ENCODE results near the gene ATP11B.

ATP11B gene

GRCh38 chr3:182782149-182782548, 11.2 kb upstream of the ATP11B start:
- no peak overlapping the region for H3K27ac ChIP-seq (ENCODE audit: low read depth in 2 of 2, low read length in 2 of 2)
- no peaks in the 10 kb centered on the region for H3K4me1 ChIP-seq (ENCODE audit: control insufficient read depth in 2 of 2, insufficient read depth in 2 of 2, low read length in 2 of 2)
- no peaks in the 10 kb centered on the region for H3K9me3 ChIP-seq (ENCODE audit: control insufficient read depth in 2 of 2, low read length in 2 of 2)
- no peaks in the 10 kb centered on the region for H3K36me3 ChIP-seq (ENCODE audit: control insufficient read depth in 2 of 2, insufficient read depth in 2 of 2, low read length in 2 of 2)
- no peak overlapping the region for H3K4me3 ChIP-seq (ENCODE audit: low read length in 2 of 2)
- H3K9ac ChIP-seq (ENCODE audit: low read depth in 1 of 2, low read length in 2 of 2): no peak overlapping the region
- H3K27me3 ChIP-seq (ENCODE audit: control insufficient read depth in 2 of 2, insufficient read depth in 2 of 2, low read length in 2 of 2): no peaks in the 10 kb centered on the region

DNA sequence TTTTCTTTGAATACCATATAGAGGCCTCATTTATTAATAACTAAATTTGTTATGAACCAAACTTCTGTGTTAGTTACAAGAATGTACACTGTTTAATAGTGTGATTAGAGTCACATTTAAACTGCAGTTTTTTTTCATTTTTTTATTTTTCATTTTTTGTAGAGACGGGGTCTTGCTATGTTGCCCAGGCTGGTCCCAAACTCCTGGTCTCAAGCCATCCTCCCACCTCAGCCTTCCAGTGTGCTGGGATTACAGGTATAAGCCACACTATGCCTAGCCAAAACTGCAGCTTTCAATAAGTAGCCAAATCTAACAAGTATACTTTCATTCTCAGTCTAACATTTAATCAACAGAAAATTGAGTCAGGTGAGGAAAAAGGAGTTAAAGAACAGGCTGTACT, 10.2 kb upstream of the ATP11B start:
- Histone ChIP-seq H3K4me1 (ENCODE audit: control insufficient read depth in 2 of 2, insufficient read depth in 2 of 2, low read length in 2 of 2) (no peaks in the 10 kb centered on the region), H3K27ac (ENCODE audit: low read depth in 2 of 2, low read length in 2 of 2) (no peak overlapping the region), H3K36me3 (ENCODE audit: control insufficient read depth in 2 of 2, insufficient read depth in 2 of 2, low read length in 2 of 2) (no peaks in the 10 kb centered on the region), H3K4me3 (ENCODE audit: low read length in 2 of 2) (no peak overlapping the region), H3K9me3 (ENCODE audit: control insufficient read depth in 2 of 2, low read length in 2 of 2) (no peaks in the 10 kb centered on the region), H3K27me3 (ENCODE audit: control insufficient read depth in 2 of 2, insufficient read depth in 2 of 2, low read length in 2 of 2) (no peaks in the 10 kb centered on the region), H3K9ac (ENCODE audit: low read depth in 1 of 2, low read length in 2 of 2) (no peak overlapping the region)

DNA sequence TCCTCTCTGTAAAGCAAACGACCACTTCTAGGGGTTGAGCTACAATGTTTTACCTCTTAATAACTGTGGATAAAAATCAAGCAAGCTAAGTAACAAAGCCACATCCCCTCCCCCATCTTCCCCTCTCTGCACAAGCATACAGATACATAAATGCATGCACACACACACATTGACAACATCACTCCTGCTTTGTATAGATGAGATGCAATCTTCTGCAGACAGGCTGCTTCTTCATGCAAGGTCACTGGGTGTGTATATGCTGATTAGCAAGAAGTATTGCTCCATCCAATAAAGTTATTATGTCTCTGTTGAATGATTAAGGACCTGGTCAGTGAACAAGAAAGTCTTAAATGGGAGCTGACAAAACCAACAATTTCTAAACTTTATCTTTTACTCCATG, 8.8 kb upstream of the ATP11B start:
- no peaks in the 10 kb centered on the region for H3K36me3 ChIP-seq (ENCODE audit: control insufficient read depth in 2 of 2, insufficient read depth in 2 of 2, low read length in 2 of 2)
- H3K4me1 ChIP-seq (ENCODE audit: control insufficient read depth in 2 of 2, insufficient read depth in 2 of 2, low read length in 2 of 2): no peaks in the 10 kb centered on the region
- no peaks in the 10 kb centered on the region for H3K27me3 ChIP-seq (ENCODE audit: control insufficient read depth in 2 of 2, insufficient read depth in 2 of 2, low read length in 2 of 2)
- no peak overlapping the region for H3K9ac ChIP-seq (ENCODE audit: low read depth in 1 of 2, low read length in 2 of 2)
- no peaks in the 10 kb centered on the region for H3K9me3 ChIP-seq (ENCODE audit: control insufficient read depth in 2 of 2, low read length in 2 of 2)
- H3K4me3 ChIP-seq (ENCODE audit: low read length in 2 of 2): no peak overlapping the region
- no peak overlapping the region for H3K27ac ChIP-seq (ENCODE audit: low read depth in 2 of 2, low read length in 2 of 2)

DNA sequence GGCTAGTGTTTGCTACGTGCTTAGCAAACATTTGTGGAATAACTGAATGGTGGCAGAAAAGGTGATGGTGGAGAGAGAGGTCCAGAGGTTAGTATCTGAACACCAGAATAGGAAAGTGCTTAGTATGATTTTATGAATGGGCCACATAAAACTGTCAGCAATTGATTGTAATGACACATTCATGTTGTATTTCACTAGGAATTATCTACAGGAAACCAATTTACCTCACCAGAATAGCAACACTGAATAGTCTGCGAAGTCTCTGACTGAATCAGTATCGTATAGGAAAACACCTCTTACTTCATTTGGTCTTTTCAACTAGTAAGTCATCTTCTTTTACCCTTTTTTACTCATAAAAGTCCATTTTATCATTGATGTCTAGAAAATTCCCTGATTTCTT, 8.2 kb upstream of the ATP11B start:
- no peaks in the 10 kb centered on the region for H3K27me3 ChIP-seq (ENCODE audit: control insufficient read depth in 2 of 2, insufficient read depth in 2 of 2, low read length in 2 of 2)
- no peaks in the 10 kb centered on the region for H3K4me1 ChIP-seq (ENCODE audit: control insufficient read depth in 2 of 2, insufficient read depth in 2 of 2, low read length in 2 of 2)
- H3K9me3 ChIP-seq (ENCODE audit: control insufficient read depth in 2 of 2, low read length in 2 of 2): no peaks in the 10 kb centered on the region
- H3K4me3 ChIP-seq (ENCODE audit: low read length in 2 of 2): no peak overlapping the region
- H3K36me3 ChIP-seq (ENCODE audit: control insufficient read depth in 2 of 2, insufficient read depth in 2 of 2, low read length in 2 of 2): no peaks in the 10 kb centered on the region
- H3K27ac ChIP-seq (ENCODE audit: low read depth in 2 of 2, low read length in 2 of 2): no peak overlapping the region
- H3K9ac ChIP-seq (ENCODE audit: low read depth in 1 of 2, low read length in 2 of 2): no peak overlapping the region

- Histone ChIP-seq H3K27me3 (ENCODE audit: control insufficient read depth in 2 of 2, insufficient read depth in 2 of 2, low read length in 2 of 2) (no peaks in the 10 kb centered on the region), H3K9me3 (ENCODE audit: control insufficient read depth in 2 of 2, low read length in 2 of 2) (no peaks in the 10 kb centered on the region), H3K4me1 (ENCODE audit: control insufficient read depth in 2 of 2, insufficient read depth in 2 of 2, low read length in 2 of 2) (no peaks in the 10 kb centered on the region), H3K4me3 (ENCODE audit: low read length in 2 of 2) (no peak overlapping the region), H3K36me3 (ENCODE audit: control insufficient read depth in 2 of 2, insufficient read depth in 2 of 2, low read length in 2 of 2) (no peaks in the 10 kb centered on the region), H3K9ac (ENCODE audit: low read depth in 1 of 2, low read length in 2 of 2) (no peak overlapping the region), H3K27ac (ENCODE audit: low read depth in 2 of 2, low read length in 2 of 2) (no peak overlapping the region)
Measured at GRCh38 chr3:182785756-182786155, 7.5 kb upstream of the ATP11B start.

DNA sequence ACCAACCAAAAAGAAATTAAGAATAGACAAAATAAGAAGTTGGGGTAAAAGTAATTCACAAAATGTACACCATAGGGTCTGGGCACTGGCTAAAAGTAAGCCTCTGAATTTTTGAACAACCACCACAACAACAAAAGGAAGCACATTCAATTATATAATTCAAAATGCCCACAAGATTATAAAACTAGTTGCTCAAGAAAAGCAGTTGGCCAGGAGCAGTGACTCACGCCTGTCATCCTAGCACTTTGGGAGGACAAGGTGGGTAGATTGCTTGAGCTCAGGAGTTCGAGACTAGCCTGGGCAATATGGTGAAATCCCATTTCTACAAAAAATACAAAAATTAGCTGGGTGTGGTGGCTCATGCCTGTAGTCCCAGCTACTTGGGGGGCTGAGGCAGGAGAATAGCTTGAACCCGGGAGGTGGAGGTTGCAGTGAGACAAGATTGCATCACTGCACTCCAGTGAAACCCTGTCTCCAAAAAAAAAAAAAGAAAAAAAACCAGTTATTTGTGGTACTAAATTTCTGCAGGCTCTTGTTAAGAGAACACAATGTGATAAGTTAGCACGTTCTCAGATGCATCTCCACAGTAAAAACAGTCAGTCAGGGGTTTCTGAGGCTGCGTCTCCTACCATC, 6.6 kb upstream of the ATP11B start:
- Histone ChIP-seq H3K4me3 (ENCODE audit: low read length in 2 of 2) (no peak overlapping the region), H3K9me3 (ENCODE audit: control insufficient read depth in 2 of 2, low read length in 2 of 2) (no peaks in the 10 kb centered on the region), H3K27ac (ENCODE audit: low read depth in 2 of 2, low read length in 2 of 2) (no peak overlapping the region), H3K4me1 (ENCODE audit: control insufficient read depth in 2 of 2, insufficient read depth in 2 of 2, low read length in 2 of 2) (no peaks in the 10 kb centered on the region), H3K36me3 (ENCODE audit: control insufficient read depth in 2 of 2, insufficient read depth in 2 of 2, low read length in 2 of 2) (no peaks in the 10 kb centered on the region), H3K27me3 (ENCODE audit: control insufficient read depth in 2 of 2, insufficient read depth in 2 of 2, low read length in 2 of 2) (no peaks in the 10 kb centered on the region), H3K9ac (ENCODE audit: low read depth in 1 of 2, low read length in 2 of 2) (no peak overlapping the region)

GRCh38 chr3:182787302-182788036, 5.8 kb upstream of the ATP11B start:
- Histone ChIP-seq H3K36me3 (ENCODE audit: control insufficient read depth in 2 of 2, insufficient read depth in 2 of 2, low read length in 2 of 2) (no peaks in the 10 kb centered on the region), H3K9ac (ENCODE audit: low read depth in 1 of 2, low read length in 2 of 2) (no peak overlapping the region), H3K9me3 (ENCODE audit: control insufficient read depth in 2 of 2, low read length in 2 of 2) (no peaks in the 10 kb centered on the region), H3K27me3 (ENCODE audit: control insufficient read depth in 2 of 2, insufficient read depth in 2 of 2, low read length in 2 of 2) (no peaks in the 10 kb centered on the region), H3K4me3 (ENCODE audit: low read length in 2 of 2) (no peak overlapping the region), H3K27ac (ENCODE audit: low read depth in 2 of 2, low read length in 2 of 2) (no peak overlapping the region), H3K4me1 (ENCODE audit: control insufficient read depth in 2 of 2, insufficient read depth in 2 of 2, low read length in 2 of 2) (peaks cover 0 to 1% of the 10 kb centered on the region in 2 donors)

GRCh38 chr3:182789371-182789770, 3.9 kb upstream of the ATP11B start:
- Histone ChIP-seq H3K4me1 (ENCODE audit: control insufficient read depth in 2 of 2, insufficient read depth in 2 of 2, low read length in 2 of 2) (peaks cover 3 to 4% of the 10 kb centered on the region in 2 donors), H3K9ac (ENCODE audit: low read depth in 1 of 2, low read length in 2 of 2) (no peak overlapping the region), H3K27ac (ENCODE audit: low read depth in 2 of 2, low read length in 2 of 2) (no peak overlapping the region), H3K27me3 (ENCODE audit: control insufficient read depth in 2 of 2, insufficient read depth in 2 of 2, low read length in 2 of 2) (no peaks in the 10 kb centered on the region), H3K4me3 (ENCODE audit: low read length in 2 of 2) (no peak overlapping the region), H3K9me3 (ENCODE audit: control insufficient read depth in 2 of 2, low read length in 2 of 2) (no peaks in the 10 kb centered on the region), H3K36me3 (ENCODE audit: control insufficient read depth in 2 of 2, insufficient read depth in 2 of 2, low read length in 2 of 2) (no peaks in the 10 kb centered on the region)

DNA sequence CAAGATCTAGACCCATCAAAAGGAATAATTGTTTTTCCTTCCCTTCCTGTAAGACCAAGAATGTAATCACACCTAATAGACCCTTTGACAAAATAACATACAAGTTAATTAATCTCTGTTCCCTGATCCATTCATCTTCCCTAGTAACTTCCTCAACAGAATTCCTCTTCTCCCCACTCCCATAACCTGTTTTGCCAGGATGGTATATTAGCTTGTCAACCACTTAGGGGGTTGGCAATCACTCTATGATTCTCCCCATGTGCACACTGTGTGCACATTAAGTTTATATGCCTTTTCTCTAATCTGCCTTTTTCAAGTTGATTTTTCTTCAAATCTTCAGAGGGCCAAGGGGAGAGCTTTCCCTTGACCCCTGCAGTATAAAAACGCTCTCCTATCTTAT, 2.7 kb upstream of the ATP11B start:
- H3K27ac ChIP-seq (ENCODE audit: low read depth in 2 of 2, low read length in 2 of 2): no peak overlapping the region
- no peaks in the 10 kb centered on the region for H3K9me3 ChIP-seq (ENCODE audit: control insufficient read depth in 2 of 2, low read length in 2 of 2)
- H3K4me3 ChIP-seq (ENCODE audit: low read length in 2 of 2): no peak overlapping the region
- H3K9ac ChIP-seq (ENCODE audit: low read depth in 1 of 2, low read length in 2 of 2): no peak overlapping the region
- H3K4me1 ChIP-seq (ENCODE audit: control insufficient read depth in 2 of 2, insufficient read depth in 2 of 2, low read length in 2 of 2): peaks cover 3 to 12% of the 10 kb centered on the region in 2 donors
- no peaks in the 10 kb centered on the region for H3K36me3 ChIP-seq (ENCODE audit: control insufficient read depth in 2 of 2, insufficient read depth in 2 of 2, low read length in 2 of 2)
- no peaks in the 10 kb centered on the region for H3K27me3 ChIP-seq (ENCODE audit: control insufficient read depth in 2 of 2, insufficient read depth in 2 of 2, low read length in 2 of 2)

DNA sequence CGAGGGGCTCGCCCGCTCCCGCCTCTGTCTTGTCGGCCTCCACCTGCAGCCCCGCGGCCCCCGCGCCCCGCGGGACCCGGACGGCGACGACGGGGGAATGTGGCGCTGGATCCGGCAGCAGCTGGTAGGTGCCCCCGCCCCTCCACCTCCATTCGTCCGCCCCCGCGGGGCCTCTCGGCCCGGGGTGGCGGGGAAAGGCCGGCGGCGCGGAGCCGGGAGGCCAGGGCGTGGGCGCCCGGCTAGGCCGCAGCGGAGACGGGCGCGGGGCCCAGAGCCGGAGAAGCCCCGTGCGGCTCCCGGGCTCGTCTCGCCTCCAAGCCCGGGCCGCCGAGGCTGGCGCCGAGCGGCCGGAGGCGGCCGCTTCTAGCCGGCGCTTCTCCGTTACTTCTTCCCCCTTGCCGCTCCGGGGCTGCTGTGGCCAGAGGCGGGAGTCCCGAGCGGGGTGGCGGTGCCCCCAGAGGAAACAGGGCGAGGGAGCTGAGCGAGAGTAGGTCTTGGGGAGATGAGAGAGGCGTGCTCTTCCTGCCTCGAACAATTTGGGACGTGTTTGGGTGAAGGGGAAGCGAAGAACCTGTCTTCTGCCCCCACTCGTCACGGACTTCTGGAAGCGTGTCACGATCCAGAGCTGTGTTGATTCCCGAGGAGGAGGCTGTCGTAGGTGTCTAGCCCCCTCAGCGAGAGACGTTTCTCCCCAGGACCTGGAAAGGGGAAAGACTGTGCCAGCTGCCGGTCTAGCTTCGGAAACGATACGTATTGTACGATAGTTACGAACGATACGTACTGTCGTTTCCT, 555 bp downstream of the ATP11B start:
- Histone ChIP-seq H3K9ac (ENCODE audit: low read depth in 1 of 2, low read length in 2 of 2) (peak overlapping the region; percentile 86 to 96), H3K4me1 (ENCODE audit: control insufficient read depth in 2 of 2, insufficient read depth in 2 of 2, low read length in 2 of 2) (peaks cover 3 to 15% of the 10 kb centered on the region in 2 donors), H3K4me3 (ENCODE audit: low read length in 2 of 2) (peak overlapping the region; percentile 85 to 99), H3K27ac (ENCODE audit: low read depth in 2 of 2, low read length in 2 of 2) (peak overlapping the region; percentile 96 to 98), H3K27me3 (ENCODE audit: control insufficient read depth in 2 of 2, insufficient read depth in 2 of 2, low read length in 2 of 2) (no peaks in the 10 kb centered on the region), H3K9me3 (ENCODE audit: control insufficient read depth in 2 of 2, low read length in 2 of 2) (no peaks in the 10 kb centered on the region), H3K36me3 (ENCODE audit: control insufficient read depth in 2 of 2, insufficient read depth in 2 of 2, low read length in 2 of 2) (no peaks in the 10 kb centered on the region)

All from mucosa of rectum (tissue), 2 donors.